ENCODE measurements around the gene TMPRSS11D.

The TMPRSS11D gene

GRCh38 chr4:67891645-67892044, 7.8 kb upstream of the TMPRSS11D start:
- H3K36me3 ChIP-seq (ENCODE audit: control insufficient read depth, insufficient read depth, low read length) = no peaks in the 10 kb centered on the region
- no peaks in the 10 kb centered on the region for H3K4me1 ChIP-seq (ENCODE audit: control insufficient read depth, insufficient read depth, low read length, poor library complexity, severe bottlenecking)
- H3K27ac ChIP-seq (ENCODE audit: low read depth, low read length, severe bottlenecking) = no peak overlapping the region
- H3K9me3 ChIP-seq (ENCODE audit: control insufficient read depth, low read length) = no peaks in the 10 kb centered on the region
- H3K4me3 ChIP-seq (ENCODE audit: extremely low read depth, insufficient read depth, low read length, poor library complexity, severe bottlenecking) = no peak overlapping the region

- H3K4me3 ChIP-seq (ENCODE audit: extremely low read depth, insufficient read depth, low read length, poor library complexity, severe bottlenecking) = no peak overlapping the region
- no peaks in the 10 kb centered on the region for H3K9me3 ChIP-seq (ENCODE audit: control insufficient read depth, low read length)
- peaks cover 2% of the 10 kb centered on the region for H3K4me1 ChIP-seq (ENCODE audit: control insufficient read depth, insufficient read depth, low read length, poor library complexity, severe bottlenecking)
- H3K27ac ChIP-seq (ENCODE audit: low read depth, low read length, severe bottlenecking) = peak overlapping the region; percentile 38
- H3K36me3 ChIP-seq (ENCODE audit: control insufficient read depth, insufficient read depth, low read length) = no peaks in the 10 kb centered on the region
- WGBS, 2 experiments (ENCODE audit: insufficient coverage in 2 of 2) = no CpG with 5 or more reads among the region's 4 CpGs
These were observed 2.5 kb upstream of the TMPRSS11D start for GRCh38 chr4:67886281-67886680.

- H3K27ac ChIP-seq (ENCODE audit: low read depth, low read length, severe bottlenecking) = peak overlapping the region; percentile 38
- 64 to 70% methylated on average over 2 to 3 of the region's 6 CpGs for WGBS, 2 experiments (ENCODE audit: insufficient coverage in 2 of 2)
- no peak overlapping the region for H3K4me3 ChIP-seq (ENCODE audit: extremely low read depth, insufficient read depth, low read length, poor library complexity, severe bottlenecking)
- H3K36me3 ChIP-seq (ENCODE audit: control insufficient read depth, insufficient read depth, low read length) = no peaks in the 10 kb centered on the region
- H3K4me1 ChIP-seq (ENCODE audit: control insufficient read depth, insufficient read depth, low read length, poor library complexity, severe bottlenecking) = peaks cover 2% of the 10 kb centered on the region
- no peaks in the 10 kb centered on the region for H3K9me3 ChIP-seq (ENCODE audit: control insufficient read depth, low read length)
These were observed 2.0 kb upstream of the TMPRSS11D start for GRCh38 chr4:67885762-67886161.

GRCh38 chr4:67884701-67885100, 899 bp upstream of the TMPRSS11D start:
- peaks cover 2% of the 10 kb centered on the region for H3K4me1 ChIP-seq (ENCODE audit: control insufficient read depth, insufficient read depth, low read length, poor library complexity, severe bottlenecking)
- H3K36me3 ChIP-seq (ENCODE audit: control insufficient read depth, insufficient read depth, low read length) = no peaks in the 10 kb centered on the region
- H3K27ac ChIP-seq (ENCODE audit: low read depth, low read length, severe bottlenecking) = no peak overlapping the region
- H3K9me3 ChIP-seq (ENCODE audit: control insufficient read depth, low read length) = no peaks in the 10 kb centered on the region
- no peak overlapping the region for H3K4me3 ChIP-seq (ENCODE audit: extremely low read depth, insufficient read depth, low read length, poor library complexity, severe bottlenecking)

GRCh38 chr4:67883458-67883857, 344 bp downstream of the TMPRSS11D start:
- no CpG with 5 or more reads among the region's 5 CpGs for WGBS, 2 experiments (ENCODE audit: insufficient coverage in 2 of 2)
- Histone ChIP-seq H3K4me1 (ENCODE audit: control insufficient read depth, insufficient read depth, low read length, poor library complexity, severe bottlenecking) (peaks cover 2% of the 10 kb centered on the region), H3K9me3 (ENCODE audit: control insufficient read depth, low read length) (no peaks in the 10 kb centered on the region), H3K27ac (ENCODE audit: low read depth, low read length, severe bottlenecking) (no peak overlapping the region), H3K4me3 (ENCODE audit: extremely low read depth, insufficient read depth, low read length, poor library complexity, severe bottlenecking) (no peak overlapping the region), H3K36me3 (ENCODE audit: control insufficient read depth, insufficient read depth, low read length) (no peaks in the 10 kb centered on the region)

GRCh38 chr4:67880866-67881610, 2.8 kb downstream of the TMPRSS11D start:
- Histone ChIP-seq H3K36me3 (ENCODE audit: control insufficient read depth, insufficient read depth, low read length) (no peaks in the 10 kb centered on the region), H3K9me3 (ENCODE audit: control insufficient read depth, low read length) (no peaks in the 10 kb centered on the region), H3K4me3 (ENCODE audit: extremely low read depth, insufficient read depth, low read length, poor library complexity, severe bottlenecking) (no peak overlapping the region), H3K4me1 (ENCODE audit: control insufficient read depth, insufficient read depth, low read length, poor library complexity, severe bottlenecking) (no peaks in the 10 kb centered on the region), H3K27ac (ENCODE audit: low read depth, low read length, severe bottlenecking) (no peak overlapping the region)
- WGBS, 2 experiments (ENCODE audit: insufficient coverage in 2 of 2) = 60 to 88% methylated on average over 1 of the region's 1 CpG

GRCh38 chr4:67879486-67879885, 4.3 kb downstream of the TMPRSS11D start:
- H3K4me3 ChIP-seq (ENCODE audit: extremely low read depth, insufficient read depth, low read length, poor library complexity, severe bottlenecking) = no peak overlapping the region
- H3K27ac ChIP-seq (ENCODE audit: low read depth, low read length, severe bottlenecking) = no peak overlapping the region
- no peaks in the 10 kb centered on the region for H3K9me3 ChIP-seq (ENCODE audit: control insufficient read depth, low read length)
- WGBS, 2 experiments (ENCODE audit: insufficient coverage in 2 of 2) = 100% methylated on average over 1 of the region's 3 CpGs; no CpG with 5 or more reads in 1 of the 2 experiments
- no peaks in the 10 kb centered on the region for H3K36me3 ChIP-seq (ENCODE audit: control insufficient read depth, insufficient read depth, low read length)
- H3K4me1 ChIP-seq (ENCODE audit: control insufficient read depth, insufficient read depth, low read length, poor library complexity, severe bottlenecking) = no peaks in the 10 kb centered on the region

GRCh38 chr4:67877086-67877485, 6.7 kb downstream of the TMPRSS11D start:
- Histone ChIP-seq H3K36me3 (ENCODE audit: control insufficient read depth, insufficient read depth, low read length) (no peaks in the 10 kb centered on the region), H3K9me3 (ENCODE audit: control insufficient read depth, low read length) (no peaks in the 10 kb centered on the region), H3K27ac (ENCODE audit: low read depth, low read length, severe bottlenecking) (no peak overlapping the region), H3K4me1 (ENCODE audit: control insufficient read depth, insufficient read depth, low read length, poor library complexity, severe bottlenecking) (no peaks in the 10 kb centered on the region), H3K4me3 (ENCODE audit: extremely low read depth, insufficient read depth, low read length, poor library complexity, severe bottlenecking) (no peak overlapping the region)
- 86 to 100% methylated on average over 1 of the region's 3 CpGs for WGBS, 2 experiments (ENCODE audit: insufficient coverage in 2 of 2)

- H3K9me3 ChIP-seq (ENCODE audit: control insufficient read depth, low read length) = no peaks in the 10 kb centered on the region
- no peaks in the 10 kb centered on the region for H3K4me1 ChIP-seq (ENCODE audit: control insufficient read depth, insufficient read depth, low read length, poor library complexity, severe bottlenecking)
- no peak overlapping the region for H3K4me3 ChIP-seq (ENCODE audit: extremely low read depth, insufficient read depth, low read length, poor library complexity, severe bottlenecking)
- H3K27ac ChIP-seq (ENCODE audit: low read depth, low read length, severe bottlenecking) = no peak overlapping the region
- H3K36me3 ChIP-seq (ENCODE audit: control insufficient read depth, insufficient read depth, low read length) = no peaks in the 10 kb centered on the region
- WGBS, 2 experiments (ENCODE audit: insufficient coverage in 2 of 2) = 73 to 80% methylated on average over 2 of the region's 2 CpGs
These were observed 8.8 kb downstream of the TMPRSS11D start for GRCh38 chr4:67874986-67875385.

- no peak overlapping the region for H3K4me3 ChIP-seq (ENCODE audit: extremely low read depth, insufficient read depth, low read length, poor library complexity, severe bottlenecking)
- no peak overlapping the region for H3K27ac ChIP-seq (ENCODE audit: low read depth, low read length, severe bottlenecking)
- H3K4me1 ChIP-seq (ENCODE audit: control insufficient read depth, insufficient read depth, low read length, poor library complexity, severe bottlenecking) = no peaks in the 10 kb centered on the region
- no peaks in the 10 kb centered on the region for H3K9me3 ChIP-seq (ENCODE audit: control insufficient read depth, low read length)
- whole genome bisulfite sequencing, 2 experiments (ENCODE audit: insufficient coverage in 2 of 2) = 60% methylated on average over 1 of the region's 1 CpG; no CpG with 5 or more reads in 1 of the 2 experiments
- H3K36me3 ChIP-seq (ENCODE audit: control insufficient read depth, insufficient read depth, low read length) = no peaks in the 10 kb centered on the region
These were observed 10.7 kb downstream of the TMPRSS11D start for GRCh38 chr4:67873116-67873515.

GRCh38 chr4:67871867-67872266, 11.9 kb downstream of the TMPRSS11D start:
- no peak overlapping the region for H3K27ac ChIP-seq (ENCODE audit: low read depth, low read length, severe bottlenecking)
- no peaks in the 10 kb centered on the region for H3K4me1 ChIP-seq (ENCODE audit: control insufficient read depth, insufficient read depth, low read length, poor library complexity, severe bottlenecking)
- H3K36me3 ChIP-seq (ENCODE audit: control insufficient read depth, insufficient read depth, low read length) = no peaks in the 10 kb centered on the region
- no peaks in the 10 kb centered on the region for H3K9me3 ChIP-seq (ENCODE audit: control insufficient read depth, low read length)
- no peak overlapping the region for H3K4me3 ChIP-seq (ENCODE audit: extremely low read depth, insufficient read depth, low read length, poor library complexity, severe bottlenecking)

Data from mesodermal cell (in vitro differentiated cells).